ENCODE data around the gene GGT5.
"Not testable (repeated sequence)": the region's sequence is repeated elsewhere in the genome, so short reads cannot be mapped to it uniquely, and the experiment has no call there.

DNA sequence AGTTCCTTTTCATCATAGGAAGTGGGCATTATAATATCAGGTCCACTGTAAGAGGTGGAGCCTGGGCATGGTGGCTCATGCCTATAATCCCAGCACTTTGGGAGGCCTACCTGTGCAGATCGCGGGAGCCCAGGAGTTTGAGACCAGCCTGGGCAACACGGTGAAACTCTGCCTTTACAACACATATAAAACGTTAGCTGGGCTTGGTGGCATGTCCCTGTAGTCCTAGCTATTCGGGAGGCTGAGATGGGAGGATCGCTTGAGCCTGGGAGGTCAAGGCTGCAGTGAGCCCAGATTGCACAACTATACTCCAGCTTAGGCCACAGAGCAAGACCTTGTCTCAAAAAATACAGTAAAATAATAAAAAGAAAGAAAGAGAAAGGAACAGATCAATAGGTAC is 21.6 kb upstream of the GGT5 start:
- TF ChIP-seq EZH2 (IDR thresholded peaks at IDR 0.05; ENCODE audit: low read length, missing control alignments) = not testable (repeated sequence)
- TF ChIP-seq, protein P1, sequence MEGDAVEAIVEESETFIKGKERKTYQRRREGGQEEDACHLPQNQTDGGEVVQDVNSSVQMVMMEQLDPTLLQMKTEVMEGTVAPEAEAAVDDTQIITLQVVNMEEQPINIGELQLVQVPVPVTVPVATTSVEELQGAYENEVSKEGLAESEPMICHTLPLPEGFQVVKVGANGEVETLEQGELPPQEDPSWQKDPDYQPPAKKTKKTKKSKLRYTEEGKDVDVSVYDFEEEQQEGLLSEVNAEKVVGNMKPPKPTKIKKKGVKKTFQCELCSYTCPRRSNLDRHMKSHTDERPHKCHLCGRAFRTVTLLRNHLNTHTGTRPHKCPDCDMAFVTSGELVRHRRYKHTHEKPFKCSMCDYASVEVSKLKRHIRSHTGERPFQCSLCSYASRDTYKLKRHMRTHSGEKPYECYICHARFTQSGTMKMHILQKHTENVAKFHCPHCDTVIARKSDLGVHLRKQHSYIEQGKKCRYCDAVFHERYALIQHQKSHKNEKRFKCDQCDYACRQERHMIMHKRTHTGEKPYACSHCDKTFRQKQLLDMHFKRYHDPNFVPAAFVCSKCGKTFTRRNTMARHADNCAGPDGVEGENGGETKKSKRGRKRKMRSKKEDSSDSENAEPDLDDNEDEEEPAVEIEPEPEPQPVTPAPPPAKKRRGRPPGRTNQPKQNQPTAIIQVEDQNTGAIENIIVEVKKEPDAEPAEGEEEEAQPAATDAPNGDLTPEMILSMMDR (conservative IDR thresholded peaks at IDR 0.05 in 1 of 2, IDR thresholded peaks at IDR 0.05 in 1 of 2; ENCODE audit: low read depth in 1 of 2, low read length in 2 of 2) = not testable (repeated sequence)

Data from fibroblast of lung (primary cell).